ENCODE data around the gene NT5C1B.
A peak's percentile ranks its signal among the peaks of the same experiment; 100 is the strongest.

Gene NT5C1B

DNA sequence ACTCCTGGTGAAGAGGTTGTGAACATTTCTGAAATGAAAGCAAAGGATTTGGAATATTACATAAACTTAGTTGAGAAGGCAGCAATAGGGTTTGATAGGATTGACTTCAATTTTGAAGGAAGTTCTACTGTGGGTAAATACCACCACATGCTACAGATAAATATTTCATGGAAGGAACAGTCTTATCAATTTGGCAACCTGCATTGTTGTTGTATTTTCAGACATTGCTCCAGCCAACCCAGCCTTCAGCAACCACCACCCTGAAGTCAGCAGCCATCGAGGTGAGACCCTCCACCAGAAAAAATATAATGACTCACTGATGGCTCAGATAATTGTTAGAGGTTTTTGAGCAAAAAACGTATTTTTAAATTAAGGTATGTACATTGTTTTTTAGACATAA lies 38.9 kb downstream of the NT5C1B start:
- no peak for DNase-seq

DNA sequence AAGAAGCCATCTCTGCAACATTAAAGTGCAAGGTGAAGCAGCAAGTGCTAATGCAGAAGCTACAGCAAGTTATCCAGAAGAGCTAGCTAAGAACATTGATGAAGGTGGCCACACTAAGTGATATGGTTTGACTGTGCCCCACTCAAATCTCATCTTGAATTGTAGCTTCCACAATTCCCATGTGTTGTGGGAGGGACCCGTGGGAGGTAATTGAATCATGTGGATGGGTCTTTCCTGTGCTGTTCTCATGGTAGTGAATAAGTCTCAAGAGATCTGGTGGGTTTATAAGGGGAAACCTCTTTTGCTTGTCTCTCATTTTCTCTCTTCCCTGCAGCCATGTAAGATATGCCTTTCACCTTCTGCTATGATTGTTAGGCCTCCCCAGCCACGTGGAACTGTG lies 40.3 kb downstream of the NT5C1B start:
- no peak for DNase-seq

- DNase-seq, result no peak
These were observed 40.7 kb downstream of the NT5C1B start for GRCh38 chr2:18548621-18549020.

DNA sequence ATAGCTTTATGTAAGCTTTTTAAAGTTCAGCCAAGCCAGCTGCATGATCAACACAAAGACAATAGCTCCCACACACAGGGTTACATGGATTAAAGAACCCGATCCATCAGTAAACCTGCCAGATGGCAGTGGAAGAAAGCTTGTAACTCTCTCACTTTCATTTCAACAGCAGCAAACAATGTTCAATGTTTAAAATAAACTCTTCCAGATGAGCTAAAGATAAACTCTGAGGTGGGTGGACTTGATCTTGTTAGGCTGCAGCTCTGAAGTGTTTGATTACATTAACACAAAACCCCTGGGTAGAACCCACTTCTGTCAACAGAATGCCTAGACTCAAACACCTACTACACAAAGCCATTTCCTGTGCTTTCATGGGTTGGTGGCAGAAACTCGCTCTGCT lies 42.8 kb downstream of the NT5C1B start:
- no peak for DNase-seq

DNA sequence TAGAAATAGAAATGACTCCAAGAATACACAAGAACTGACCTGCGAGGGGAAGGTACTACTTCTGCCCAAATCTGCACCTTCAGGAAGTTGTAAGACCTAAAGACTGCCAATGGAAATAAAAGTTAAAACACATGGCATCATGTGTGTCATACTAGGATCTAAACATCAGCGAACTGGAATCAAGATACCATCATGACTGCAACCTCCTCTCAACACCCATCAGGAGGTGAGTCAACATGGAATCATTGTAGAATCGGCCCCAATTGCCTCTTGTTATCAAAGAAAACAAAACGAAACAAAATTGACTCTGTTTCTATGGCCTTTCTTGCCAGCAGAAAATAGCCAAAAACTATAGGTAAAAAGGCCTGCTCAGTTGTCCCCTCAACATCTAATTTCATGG lies 44.0 kb downstream of the NT5C1B start:
- DNase-seq, result peak; percentile 63

DNA sequence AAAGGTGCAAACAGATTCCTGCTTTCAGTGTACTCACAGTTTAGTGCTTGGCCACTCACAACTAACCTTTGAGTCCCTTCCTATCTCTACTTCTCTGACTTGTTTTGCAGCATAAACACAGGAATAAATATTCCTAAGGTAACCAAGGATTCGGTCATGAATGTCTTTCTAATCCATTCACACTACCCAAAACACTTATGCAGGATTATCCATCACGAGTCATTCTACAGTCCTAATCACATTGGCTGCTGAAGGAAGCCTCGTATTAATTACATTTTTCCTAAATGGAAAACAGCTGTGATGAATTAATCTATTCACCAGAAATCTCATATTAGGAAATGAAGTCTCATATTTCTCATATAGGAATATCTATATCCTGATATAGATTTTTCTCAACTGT lies 45.2 kb downstream of the NT5C1B start:
- DNase-seq, result no peak

- no peak for DNase-seq
These were observed 48.5 kb downstream of the NT5C1B start for GRCh38 chr2:18540872-18541271.

- DNase-seq, result no peak
These were observed 52.7 kb downstream of the NT5C1B start for GRCh38 chr2:18536697-18537096.

GRCh38 chr2:18536100-18536499 lies 53.3 kb downstream of the NT5C1B start:
- peak; percentile 81 for DNase-seq

GRCh38 chr2:18531194-18531593 lies 58.2 kb downstream of the NT5C1B start:
- no peak for DNase-seq

DNA sequence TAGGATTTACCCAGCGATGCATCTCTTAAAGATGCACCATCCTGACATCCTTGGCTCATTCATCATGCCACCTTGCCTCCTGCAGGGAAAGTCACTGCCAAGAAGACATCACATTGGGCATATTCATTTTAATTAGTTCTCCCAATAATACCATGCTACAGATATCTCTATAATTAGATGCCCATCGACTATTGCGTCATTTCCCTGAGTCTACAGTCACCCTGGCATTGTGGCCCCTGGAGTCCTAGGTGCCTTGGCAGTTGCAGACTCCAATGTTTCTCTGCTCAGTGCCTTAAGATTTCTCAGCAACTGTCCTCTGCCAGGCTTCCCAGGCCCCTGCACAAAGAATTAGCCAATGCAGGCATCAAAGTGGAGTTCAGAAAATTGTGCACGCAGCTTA lies 61.5 kb downstream of the NT5C1B start:
- no peak for DNase-seq

DNA sequence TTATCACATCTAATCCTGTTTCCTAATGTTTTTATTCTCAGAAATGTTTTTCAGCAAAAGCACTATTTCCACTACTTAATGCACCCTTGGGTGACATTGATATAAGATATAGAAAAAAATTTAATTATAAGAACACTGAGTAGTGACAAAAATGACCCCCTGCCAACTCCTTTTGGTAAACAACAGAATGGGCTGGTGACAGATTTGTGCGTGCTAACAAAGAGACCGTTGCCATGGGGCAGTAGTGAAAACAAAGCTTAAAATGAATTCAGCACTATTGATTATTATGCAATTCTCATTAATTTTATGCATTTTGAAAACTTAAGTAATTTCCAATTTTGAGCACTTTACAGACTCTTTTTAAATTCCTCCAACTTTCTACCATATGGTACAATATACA lies 62.0 kb downstream of the NT5C1B start:
- no peak for DNase-seq

DNA sequence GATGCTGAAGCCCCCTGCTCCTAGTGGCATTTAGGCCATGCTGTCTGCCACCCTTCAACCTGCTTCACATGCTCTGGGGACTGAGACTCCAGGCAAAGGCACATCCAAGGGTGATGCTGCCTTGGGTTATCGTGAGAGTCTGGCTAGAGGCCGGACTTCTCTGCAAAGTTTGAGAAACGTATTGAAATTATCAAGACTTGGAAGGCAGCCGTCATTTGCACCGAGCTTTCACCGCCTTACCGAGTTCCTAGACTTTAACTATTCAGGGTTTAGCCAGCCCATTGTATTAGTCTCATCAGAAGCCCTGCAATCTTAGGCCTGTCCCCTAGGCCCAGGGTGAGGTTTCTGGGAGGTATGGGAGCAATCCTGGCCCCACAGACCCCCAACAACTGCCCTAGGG lies 62.9 kb downstream of the NT5C1B start:
- no peak for DNase-seq

- DNase-seq, result no peak
These were observed 63.5 kb downstream of the NT5C1B start for GRCh38 chr2:18525852-18526251.

DNA sequence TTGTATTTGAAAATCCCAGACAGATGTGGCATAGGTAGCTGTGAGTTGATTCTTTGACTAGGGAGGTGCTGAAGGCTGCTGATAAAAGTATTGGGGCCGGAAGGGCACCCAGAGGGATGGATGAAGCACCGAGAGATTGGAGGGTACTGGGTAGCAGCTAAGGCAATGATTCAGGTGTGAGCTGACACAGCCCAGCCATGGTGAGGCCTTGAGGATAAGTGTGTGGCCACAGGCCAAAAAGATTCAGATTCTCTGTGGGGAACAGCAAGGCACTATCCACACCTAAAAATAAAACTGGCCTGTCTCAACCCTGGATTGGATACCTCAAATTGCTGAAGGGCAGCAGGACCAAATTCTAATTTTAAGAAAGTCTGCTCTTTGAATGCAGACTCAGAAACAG lies 64.1 kb downstream of the NT5C1B start:
- no peak for DNase-seq

DNA sequence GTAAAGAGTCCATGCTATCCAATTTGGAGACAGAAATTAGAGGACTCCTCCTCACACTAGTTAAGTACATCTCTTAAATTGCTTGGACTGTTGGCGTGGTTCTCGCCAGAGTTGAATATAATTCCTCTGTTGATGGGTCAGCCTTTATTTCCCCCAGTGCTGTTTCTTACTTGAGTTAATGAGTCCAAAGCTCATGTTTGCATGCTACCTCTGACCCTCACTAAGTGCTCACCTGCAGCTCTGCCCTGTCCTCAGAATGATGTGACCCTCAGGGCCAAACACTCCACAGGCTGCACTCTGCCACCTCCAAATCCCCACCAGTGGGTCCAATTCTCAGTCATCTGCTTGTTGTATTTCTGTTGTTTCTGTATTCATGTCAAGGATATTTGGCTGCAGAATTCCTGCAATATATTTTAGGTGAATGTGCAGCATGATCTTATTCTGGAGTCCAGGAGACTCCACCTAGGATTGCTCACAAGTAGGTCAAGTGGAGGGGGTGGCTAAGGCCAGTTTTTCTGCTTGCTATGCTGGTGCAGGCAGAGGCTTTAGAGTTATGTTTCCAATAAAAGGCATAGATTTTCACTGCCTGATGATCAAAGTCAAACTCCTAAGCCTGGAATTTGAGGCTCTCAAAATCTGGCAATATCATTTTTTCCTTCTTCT lies 66.8 kb downstream of the NT5C1B start:
- DNase-seq, result no peak

- DNase-seq, result peak; percentile 76
These were observed 68.6 kb downstream of the NT5C1B start for GRCh38 chr2:18520451-18521425.

DNA sequence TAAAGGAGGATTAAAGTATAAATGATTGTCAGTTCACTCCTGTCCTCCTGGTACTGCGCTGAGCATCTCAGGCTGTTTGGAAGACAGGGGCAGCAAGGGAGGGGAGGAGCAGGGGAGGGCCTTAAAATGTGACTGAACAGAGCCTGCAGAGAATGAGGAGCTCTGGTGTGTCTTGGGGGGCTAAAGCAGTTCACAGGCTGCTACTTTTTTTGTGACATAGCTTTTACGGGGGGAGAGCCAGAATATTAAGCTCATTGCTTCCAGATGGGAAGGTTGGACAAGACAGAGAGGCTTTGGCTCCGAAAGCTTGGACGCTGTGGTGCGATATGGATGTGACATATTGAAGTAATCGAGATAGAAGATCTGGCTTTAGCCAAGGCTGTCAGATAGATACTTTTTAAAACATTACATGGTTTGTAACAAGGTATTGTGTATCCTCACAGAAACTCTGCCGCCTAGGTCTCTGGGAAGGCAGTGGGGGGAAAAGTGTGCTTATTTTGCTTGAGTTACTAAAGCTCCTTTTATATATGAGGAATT lies 69.4 kb downstream of the NT5C1B start:
- DNase-seq, result no peak

DNA sequence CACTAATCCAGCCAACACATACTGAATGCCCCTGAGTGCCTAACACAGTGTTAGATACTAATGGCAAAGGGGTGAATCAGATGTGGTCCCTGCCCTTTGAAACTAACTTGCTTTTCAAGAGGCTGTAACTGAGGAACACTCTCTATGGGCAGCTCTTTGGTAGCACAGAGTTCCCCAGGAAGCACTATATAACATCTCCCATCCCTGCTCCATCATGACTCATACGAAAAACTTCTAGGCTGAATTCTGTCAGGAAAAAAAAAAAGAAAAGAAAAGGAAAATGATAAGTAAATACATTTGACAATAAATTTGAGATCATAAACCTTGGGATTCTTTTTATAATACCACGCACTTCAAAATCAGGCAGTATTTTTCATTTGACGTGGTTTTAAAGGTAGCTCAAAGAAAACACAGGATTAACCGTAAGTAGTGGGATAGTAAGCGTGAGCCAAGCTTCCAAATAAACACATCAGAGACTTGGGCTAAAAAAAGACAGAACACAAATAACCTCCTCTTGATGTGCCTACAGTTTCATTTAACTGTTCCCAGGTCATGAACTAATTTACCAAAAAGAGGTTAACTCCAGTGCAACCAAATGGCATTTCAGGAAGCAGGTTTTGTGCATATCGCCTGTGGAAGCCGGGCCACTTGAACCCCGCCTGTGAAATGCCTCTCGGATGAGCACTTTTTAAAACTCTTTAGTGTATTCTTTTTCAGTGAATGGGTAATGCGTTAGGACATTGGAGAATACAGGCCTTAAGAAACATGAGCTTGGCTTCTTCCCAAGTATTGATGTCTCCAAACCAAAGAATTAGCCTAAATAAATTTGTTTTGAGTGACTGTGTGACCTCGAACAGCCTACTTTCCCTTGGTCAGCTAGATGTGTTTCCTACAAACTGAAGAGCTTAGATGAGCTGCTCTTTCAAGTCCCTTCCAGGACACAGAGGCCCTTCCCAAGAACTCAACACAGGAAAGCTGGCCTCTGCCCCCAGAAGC lies 71.0 kb downstream of the NT5C1B start:
- peak; percentile 71 for DNase-seq

DNA sequence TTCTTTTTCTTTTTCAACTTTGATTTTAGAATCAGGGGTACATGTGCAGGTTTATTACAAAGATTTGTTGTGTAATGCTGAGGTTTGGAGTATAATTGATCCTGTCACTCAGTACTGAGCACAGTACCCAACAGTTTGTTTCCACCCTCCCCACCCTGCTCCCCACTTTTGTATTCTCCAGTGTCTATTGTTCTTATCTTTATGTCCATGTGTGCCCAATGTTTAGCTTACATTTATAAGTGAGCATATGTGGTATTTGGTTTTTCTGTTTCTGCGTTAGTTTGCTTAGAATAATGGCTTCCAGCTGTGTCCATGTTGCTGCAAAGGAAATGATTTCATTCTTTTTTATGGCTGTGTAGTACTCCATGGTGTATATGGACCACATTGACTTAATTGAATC lies 72.0 kb downstream of the NT5C1B start:
- no peak for DNase-seq

DNA sequence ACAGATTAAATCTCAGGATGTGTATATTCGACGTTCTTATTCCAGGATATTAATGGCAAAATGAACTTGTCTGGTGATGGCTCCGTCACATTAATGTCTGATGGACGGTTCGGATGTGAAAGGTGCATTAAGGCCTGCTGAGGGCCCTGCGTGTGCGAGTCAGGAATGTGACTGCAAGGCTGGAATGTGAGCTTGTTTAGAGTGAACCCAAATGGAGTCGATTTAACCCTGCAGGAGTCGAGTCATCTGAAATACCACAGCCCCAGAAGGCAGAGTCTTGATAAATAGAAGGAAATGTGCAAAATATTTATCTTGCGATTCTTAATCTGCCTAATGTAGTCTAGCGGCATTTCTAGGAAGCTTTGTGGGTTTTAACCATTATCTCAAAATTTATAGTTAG lies 73.3 kb downstream of the NT5C1B start:
- peak; percentile 76 for DNase-seq

DNA sequence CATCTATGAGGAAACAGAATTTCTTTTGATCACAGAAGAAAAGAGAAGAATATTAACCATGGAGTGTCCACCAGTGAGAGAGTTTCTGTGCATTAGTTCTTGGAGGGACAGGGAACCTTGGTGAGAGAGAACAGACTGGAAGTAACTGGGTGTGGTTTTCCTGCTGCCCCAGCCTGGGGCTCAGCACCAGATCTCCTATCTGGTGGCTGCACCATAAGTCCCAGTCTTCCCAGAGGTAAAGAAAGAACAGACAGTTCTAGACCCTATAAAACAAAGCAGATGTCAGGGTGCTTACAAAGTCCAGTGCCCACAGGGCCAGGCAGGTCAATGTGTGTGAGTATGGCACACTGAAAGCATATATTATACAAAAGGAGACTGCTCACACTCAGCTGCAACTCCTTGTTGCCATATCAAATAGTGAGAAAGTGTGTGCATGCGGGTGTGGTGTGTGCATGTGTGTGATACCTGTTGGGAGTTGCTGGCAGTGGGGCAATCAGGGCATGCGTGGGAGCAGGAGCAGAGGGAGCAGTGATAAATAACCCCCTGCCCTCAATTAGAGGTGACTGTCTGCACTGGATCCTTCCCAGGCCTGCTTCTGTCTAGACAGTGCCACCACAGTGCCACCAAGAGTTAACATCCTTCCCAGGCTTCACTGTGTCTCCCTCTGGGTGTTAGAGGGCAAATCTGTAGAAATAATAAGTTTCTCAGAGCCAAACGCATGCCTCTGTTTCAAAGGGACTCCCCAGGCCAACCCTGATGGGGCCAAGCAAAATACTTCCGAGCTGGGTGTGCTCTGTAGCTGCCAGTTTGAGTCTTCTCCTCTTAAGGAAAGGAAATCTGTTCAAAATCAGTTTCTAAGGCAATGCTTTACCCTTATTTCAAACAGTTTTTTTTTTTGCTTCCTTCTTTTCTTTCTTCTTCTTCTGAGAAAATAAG lies 74.6 kb downstream of the NT5C1B start:
- no peak for DNase-seq

Data from EL (cell line).